HG02610 (cell line): ENCODE data around the gene ADGB.
"Not testable (repeated sequence)": the region's sequence is repeated elsewhere in the genome, so short reads cannot be mapped to it uniquely, and the experiment has no call there.

ENCODE experiments used
- ATAC-seq: cut with Tn5 transposase; IDR thresholded peaks from one replicate; pipeline ENCODE4 v1.9.1; 2021; ENCODE audit warnings: mild to moderate bottlenecking, moderate library complexity; ENCODE audit not compliant: unreplicated experiment

The ADGB gene

GRCh38 chr6:146741609-146742008 lies 142.8 kb downstream of the ADGB start:
- ATAC-seq = no peak

DNA sequence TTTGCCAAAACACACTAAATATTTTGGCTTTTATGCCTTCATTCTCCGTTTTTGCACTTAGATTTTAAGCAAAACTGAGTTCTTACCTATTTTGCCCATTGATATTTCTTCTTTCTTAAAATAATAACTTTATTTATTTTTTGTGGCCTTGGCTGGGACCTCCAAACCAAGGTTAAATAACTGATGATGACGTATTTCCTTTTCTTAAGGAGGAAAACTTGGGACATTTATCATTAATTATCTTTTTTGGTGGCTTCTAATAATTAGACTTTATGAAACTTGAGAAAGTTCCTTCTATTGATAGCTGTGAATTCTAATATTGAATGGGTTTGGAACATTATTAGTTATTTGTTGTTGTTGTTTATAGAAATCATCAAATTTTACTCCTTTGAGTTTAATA lies 154.5 kb downstream of the ADGB start:
- ATAC-seq = no peak

- no peak for ATAC-seq
These were observed 168.9 kb downstream of the ADGB start for GRCh38 chr6:146767632-146768031.

DNA sequence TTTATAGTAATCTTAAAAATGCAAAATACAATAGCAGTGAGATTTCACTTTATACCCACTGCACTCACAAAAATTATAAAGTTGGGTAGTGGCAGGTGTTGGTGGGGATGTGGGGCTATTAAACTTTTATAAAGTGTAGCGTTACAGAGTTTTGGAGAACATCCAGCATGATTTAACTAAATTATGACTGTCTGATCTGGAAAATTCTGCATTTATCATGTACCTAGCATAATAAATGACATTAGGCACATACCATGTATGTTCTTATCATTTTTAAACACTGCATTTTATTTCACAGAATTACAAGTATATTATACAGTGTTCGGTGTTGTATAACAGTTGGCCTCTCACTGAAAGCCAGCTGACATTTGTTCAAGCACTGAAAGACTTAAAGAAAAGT lies 169.9 kb downstream of the ADGB start:
- ATAC-seq = no peak

GRCh38 chr6:146770275-146770964 lies 171.6 kb downstream of the ADGB start:
- ATAC-seq = peak; percentile 14

DNA sequence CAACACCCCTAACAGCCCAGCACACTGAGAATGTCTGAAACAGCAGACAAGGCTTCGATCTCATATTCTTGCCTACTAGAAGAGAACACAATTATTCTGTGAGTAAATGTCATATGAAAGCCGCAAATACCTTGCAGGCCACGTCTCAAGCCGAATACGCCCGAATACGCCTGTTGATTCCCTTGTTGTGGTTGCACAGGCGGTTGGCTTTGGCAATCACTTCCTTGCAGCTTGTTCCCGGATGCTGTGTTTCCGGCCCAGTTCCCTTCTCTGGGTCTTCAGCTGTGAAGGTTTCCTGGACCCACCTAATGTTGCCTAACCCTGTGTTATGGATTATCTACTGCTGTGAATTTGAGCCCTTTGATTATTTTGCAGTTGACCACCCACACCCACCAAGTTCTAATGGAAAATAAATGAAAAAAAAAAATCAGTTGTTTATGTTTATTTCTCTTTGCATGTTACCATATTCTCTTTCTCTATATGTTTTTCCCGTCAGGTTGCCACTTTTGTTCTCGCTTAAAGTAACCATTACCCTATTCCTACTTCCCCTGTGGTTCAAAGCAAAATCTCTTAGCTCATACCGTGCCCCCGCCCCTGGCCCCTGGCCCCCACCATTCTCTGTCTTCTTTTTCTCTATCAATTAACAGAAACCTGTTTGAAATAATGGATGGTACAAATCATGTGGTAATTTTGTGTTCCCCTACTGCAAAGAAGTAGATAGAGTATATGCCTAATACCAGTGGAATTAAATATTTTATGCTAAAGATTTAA lies 172.4 kb downstream of the ADGB start:
- peak; percentile 57 for ATAC-seq

- ATAC-seq = no peak
These were observed 176.4 kb downstream of the ADGB start for GRCh38 chr6:146775220-146775619.

- no peak for ATAC-seq
These were observed 183.1 kb downstream of the ADGB start for GRCh38 chr6:146781836-146782235.

GRCh38 chr6:146785001-146785585 lies 186.3 kb downstream of the ADGB start:
- ATAC-seq = peak; percentile 87

DNA sequence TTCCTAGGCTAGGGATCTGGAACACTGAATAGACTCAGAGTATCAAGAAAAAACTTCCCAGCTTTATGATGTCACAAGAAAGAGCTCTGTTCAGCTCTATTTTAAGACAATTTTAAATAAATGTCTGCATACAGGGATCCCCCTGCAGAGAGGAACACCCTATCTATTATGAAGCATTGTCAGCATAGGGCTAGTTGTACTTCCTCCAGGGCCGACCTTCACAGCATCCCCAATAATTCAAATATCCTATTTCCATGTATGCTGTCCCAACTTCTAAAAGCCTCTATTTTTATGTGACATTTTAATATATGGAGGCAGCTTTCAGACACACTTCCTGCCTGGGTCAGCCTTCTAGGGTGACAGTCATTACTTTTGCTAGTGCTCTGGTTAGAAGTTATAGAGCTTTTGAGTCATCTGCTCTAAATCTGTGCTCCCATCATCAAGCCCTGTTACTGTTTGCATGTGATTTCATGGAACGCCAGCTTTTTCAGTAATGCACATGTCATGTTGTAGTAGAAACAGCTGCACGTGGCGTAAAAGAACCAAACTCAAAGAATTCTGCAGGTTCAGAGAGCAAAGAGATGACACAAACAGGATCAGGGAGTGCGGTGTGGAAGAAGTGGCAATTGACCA lies 189.2 kb downstream of the ADGB start:
- ATAC-seq = no peak

GRCh38 chr6:146790561-146791091 lies 191.9 kb downstream of the ADGB start:
- ATAC-seq = no peak

GRCh38 chr6:146791930-146792329 lies 193.2 kb downstream of the ADGB start:
- no peak for ATAC-seq

GRCh38 chr6:146793218-146793617 lies 194.4 kb downstream of the ADGB start:
- ATAC-seq = not testable (repeated sequence)

GRCh38 chr6:146795479-146796133 lies 196.8 kb downstream of the ADGB start:
- no peak for ATAC-seq

DNA sequence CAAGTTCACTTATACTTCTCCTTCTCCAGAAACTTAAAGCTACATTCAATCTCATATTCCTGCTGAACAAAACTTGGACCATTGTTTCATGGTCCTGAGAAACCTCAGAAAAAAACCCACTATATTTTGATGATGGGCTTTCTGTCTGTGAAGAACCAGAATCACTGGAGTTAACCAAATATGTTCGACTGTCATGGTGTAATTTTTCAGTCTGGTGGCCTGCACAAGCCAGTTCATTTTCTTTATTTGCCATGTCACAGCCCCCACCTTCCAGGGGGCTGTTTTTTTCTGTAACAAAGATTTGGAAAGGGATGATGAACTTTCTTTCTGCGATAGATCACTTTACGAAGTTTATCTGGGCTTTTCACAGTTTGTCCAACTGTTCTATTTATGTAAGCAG lies 204.4 kb downstream of the ADGB start:
- ATAC-seq = not testable (repeated sequence)

- ATAC-seq = no peak
These were observed 204.8 kb downstream of the ADGB start for GRCh38 chr6:146803601-146804000.

DNA sequence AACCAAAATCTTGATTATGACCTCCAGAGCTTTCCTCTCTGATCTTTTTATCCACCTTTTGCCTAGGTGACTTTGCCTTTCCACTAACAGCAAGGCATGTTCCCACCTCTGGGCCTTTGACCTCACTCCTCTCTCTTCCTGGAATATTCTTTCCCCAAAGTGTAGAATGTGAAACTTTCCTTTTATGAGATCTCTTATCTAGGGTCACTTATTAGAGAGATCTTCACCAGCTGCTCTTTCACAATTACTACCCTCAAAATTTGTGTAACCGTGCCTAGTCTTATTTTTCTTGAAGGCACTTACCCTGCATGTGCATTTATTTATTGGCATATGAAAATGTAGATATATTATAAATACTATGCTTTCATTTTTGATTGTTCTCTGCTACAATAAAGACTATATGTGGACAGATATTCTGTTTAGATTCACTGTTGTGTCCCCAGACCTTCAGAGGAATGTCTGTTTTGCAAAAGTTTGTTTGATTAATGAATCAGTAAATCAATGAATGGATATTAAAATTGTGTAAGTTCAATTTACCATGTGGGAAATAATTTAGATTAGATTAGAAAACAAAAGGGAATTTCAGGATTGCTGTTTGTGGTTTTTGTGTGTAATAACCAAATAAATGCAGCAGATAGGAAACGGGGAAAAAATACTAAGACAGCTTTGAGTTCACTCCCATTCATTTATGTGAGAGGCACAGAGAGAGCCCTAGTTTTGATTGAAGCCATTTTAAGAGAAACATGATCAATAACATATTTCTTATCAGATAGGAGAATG lies 207.0 kb downstream of the ADGB start:
- no peak for ATAC-seq

- ATAC-seq = not testable (repeated sequence)
These were observed 210.2 kb downstream of the ADGB start for GRCh38 chr6:146809014-146809413.

- ATAC-seq = not testable (repeated sequence)
These were observed 214.1 kb downstream of the ADGB start for GRCh38 chr6:146812811-146813321.

DNA sequence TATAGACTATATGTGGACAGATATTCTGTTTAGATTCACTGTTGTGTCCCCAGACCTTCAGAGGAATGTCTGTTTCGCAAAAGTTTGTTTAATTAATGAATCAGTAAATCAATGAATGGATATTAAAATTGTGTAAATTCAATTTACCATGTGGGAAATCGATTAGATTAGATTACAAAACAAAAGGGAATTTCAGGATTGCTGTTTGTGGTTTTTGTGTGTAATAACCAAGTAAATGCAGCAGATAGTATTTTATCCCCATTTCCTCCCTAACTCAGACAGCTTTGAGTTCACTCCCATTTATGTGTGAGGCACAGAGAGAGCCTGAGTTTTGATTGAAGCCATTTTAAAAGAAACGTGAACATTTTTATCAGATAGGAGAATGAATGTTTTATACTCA lies 214.8 kb downstream of the ADGB start:
- no peak for ATAC-seq
